ENCODE measurements around the gene SELENON. TPM values are rescaled to one million over a fixed set of nuclear protein-coding genes. Genes with fewer than 3 reads are reported as not detected.

SELENON gene
- total RNA-seq, 1 experiment from 2014 or later, result 16.9 TPM

DNA sequence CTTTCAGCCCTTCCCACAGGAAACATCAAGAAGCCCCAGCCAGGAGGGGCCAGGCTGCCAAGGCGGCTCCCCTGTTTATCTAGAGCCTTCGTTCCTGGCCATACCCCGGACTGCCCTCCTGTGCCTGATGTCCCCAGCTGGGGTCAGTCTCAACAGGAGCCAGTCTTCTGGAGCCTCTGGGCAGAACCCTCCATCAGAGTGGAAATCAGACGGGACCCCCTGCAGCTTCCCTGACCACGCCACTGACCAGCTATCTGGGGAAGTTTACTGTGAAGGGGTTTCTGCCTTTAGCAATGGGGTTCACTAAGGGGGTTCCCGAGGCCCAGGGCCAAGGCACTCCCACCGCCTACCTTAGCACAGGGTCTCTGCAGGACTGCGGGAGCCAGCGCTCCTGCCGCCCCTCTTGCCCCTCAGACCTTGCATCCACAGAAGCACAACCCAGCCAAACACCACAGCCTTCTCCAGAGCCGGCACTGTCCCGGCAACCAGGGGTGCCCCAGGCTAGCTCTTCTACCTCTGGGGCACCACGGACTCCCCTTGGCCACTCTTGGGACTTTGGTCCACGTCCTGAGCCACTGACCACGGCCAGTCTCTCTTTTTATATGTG lies 16.2 kb downstream of the SELENON start:
- DNase-seq (ENCODE audit: low read depth), result no peak
- in situ Hi-C loops (cut with HindIII; ENCODE audit: low pct_unique_long_range_greater_than_20kb, low sequenced_read_pairs), result no loop called here

DNA sequence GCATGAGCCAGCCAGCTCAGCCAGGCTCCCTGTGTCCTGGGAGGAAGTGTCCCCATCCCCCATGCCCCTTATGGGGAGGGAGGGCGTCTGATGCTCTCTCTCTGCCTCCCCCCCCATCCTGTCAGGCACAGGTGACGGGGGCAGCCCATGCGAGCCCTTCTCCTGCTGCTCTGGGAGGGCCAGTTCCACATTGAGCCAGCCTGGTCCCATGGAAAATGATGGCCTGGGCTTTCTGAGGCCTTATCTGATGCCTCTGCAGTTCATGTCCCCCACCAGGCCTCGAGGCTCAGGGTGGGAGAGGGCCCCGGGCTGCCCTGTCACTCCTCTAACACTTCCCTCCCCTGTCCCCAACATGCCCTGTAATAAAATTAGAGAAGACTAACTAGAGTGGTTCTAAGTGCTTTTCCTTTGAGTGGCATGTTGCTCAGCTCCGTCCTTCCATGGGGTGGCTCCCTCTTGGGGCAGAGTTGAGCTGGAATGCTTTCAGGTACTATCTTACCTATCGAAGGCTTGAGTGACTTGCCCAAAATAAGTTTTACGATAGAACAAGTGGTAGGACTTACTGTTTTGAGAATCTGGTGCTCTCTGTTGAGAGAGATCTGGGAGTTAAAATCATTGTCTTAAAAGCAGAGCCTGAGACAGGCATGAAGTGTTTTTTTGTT lies 18.0 kb downstream of the SELENON start:
- DNase-seq (ENCODE audit: low read depth), result no peak
- in situ Hi-C loops (cut with HindIII; ENCODE audit: low pct_unique_long_range_greater_than_20kb, low sequenced_read_pairs), result no loop called here

GRCh38 chr1:25818569-25818968 lies 18.6 kb downstream of the SELENON start:
- in situ Hi-C loops (cut with HindIII; ENCODE audit: low pct_unique_long_range_greater_than_20kb, low sequenced_read_pairs), result no loop called here
- no peak for DNase-seq (ENCODE audit: low read depth)

GRCh38 chr1:25819491-25820246 lies 19.7 kb downstream of the SELENON start, which contains the start of gene MTFR1L:
TSS of gene MTFR1L (plus strand) at chr1:25819954. CDS start at chr1:25823105, 3,151 bp downstream.
- DNase-seq (ENCODE audit: low read depth), result peak; percentile 85
- in situ Hi-C loops (cut with HindIII; ENCODE audit: low pct_unique_long_range_greater_than_20kb, low sequenced_read_pairs), result no loop called here

DNA sequence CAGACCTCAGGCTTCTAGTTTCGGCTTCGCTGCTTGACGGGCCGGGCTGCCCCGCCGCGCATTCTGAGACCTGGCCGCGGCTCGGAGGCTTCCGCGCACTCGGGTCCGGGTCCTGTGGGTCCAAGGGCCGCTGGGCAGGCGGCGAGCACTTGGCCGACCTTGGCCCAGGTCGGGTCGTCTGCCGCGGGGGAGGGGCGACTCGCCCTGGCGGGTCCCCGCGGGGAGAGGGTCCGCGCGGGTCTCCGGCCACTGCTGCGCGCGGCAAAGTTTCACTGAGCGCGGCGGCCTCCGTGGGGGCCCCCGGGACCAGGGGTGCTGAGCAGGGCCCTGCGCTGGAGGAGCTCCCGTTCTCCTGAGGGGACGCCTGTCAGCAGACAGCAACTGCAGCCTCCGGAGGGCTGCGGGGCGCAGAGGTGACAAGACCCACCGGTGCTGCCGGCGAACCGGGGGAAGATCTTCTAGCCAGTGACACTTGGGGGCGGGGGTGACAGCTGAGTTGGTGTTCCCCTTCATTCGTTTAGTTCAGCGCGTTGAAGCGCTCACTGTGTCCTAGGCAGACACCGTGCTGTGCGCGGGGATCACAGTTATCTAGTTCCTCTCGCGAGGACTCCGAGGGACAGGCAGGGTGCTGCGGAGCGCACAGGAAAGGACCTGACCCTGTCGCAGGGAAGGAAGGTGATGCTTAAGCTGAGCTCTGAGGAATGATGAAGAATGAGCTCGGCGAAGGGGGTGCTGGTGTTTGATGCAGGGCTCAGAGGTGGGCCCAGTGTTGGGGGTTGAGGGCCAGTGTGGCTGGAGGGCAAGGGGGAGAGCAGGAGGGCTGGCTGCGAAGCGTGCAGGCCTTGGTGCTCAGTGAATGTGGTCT lies 20.5 kb downstream of the SELENON start:
- in situ Hi-C loops (cut with HindIII; ENCODE audit: low pct_unique_long_range_greater_than_20kb, low sequenced_read_pairs), result no loop called here
- DNase-seq (ENCODE audit: low read depth), result peak; percentile 46

- in situ Hi-C loops (cut with HindIII; ENCODE audit: low pct_unique_long_range_greater_than_20kb, low sequenced_read_pairs), result no loop called here
- DNase-seq (ENCODE audit: low read depth), result no peak
Observed at GRCh38 chr1:25821112-25821476, 21.1 kb downstream of the SELENON start.

- peak; percentile 51 for DNase-seq (ENCODE audit: low read depth)
- in situ Hi-C loops (cut with HindIII; ENCODE audit: low pct_unique_long_range_greater_than_20kb, low sequenced_read_pairs), result no loop called here
Observed at GRCh38 chr1:25821630-25822091, 21.7 kb downstream of the SELENON start.

DNA sequence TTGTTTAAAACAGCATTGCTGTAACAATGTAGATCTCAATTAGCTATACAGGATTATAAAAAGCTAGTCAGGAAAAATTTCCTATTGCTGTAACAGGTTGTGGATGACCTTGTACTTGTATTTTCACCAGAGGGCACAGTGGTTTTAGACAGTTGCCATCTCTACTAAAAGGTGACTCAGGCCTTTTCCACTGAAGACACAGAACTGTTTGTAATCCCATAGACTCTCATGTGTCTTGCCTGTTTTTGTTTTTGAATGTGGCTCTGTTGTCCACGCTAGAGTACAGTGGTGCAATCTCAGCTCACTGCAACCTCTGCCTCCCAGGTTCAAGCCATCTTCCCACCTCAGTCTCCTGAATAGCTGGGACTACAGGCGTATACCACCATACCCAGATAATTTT lies 25.6 kb downstream of the SELENON start:
- in situ Hi-C loops (cut with HindIII; ENCODE audit: low pct_unique_long_range_greater_than_20kb, low sequenced_read_pairs), result no loop called here
- DNase-seq (ENCODE audit: low read depth), result no peak

- in situ Hi-C loops (cut with HindIII; ENCODE audit: low pct_unique_long_range_greater_than_20kb, low sequenced_read_pairs), result no loop called here
- DNase-seq (ENCODE audit: low read depth), result no peak
Observed at GRCh38 chr1:25826571-25826970, 26.6 kb downstream of the SELENON start.

GRCh38 chr1:25828491-25828890 lies 28.5 kb downstream of the SELENON start:
- in situ Hi-C loops (cut with HindIII; ENCODE audit: low pct_unique_long_range_greater_than_20kb, low sequenced_read_pairs), result no loop called here

DNA sequence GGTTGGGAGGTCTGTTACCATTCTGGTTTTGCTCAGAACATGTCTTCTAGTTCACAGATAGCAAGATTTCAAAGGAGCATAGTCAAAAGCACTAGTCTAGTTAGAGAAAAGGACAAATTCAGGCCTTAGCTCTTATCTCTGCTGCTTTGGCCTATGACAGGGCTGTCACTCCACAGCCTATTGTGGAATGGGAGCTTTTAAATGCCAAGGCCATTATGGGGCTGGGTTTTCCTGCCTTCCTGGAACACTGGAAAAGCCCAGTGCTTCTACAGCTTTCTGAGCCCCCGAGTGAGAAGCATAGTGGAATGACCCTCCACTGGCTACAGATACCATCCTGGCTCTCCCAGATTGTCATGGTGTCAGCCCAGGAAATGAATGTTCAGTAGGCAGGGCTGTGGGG lies 29.1 kb downstream of the SELENON start:
- in situ Hi-C loops (cut with HindIII; ENCODE audit: low pct_unique_long_range_greater_than_20kb, low sequenced_read_pairs), result no loop called here
- no peak for DNase-seq (ENCODE audit: low read depth)

More at GRCh38 chr1:25828491-25828890, 28.5 kb downstream of the SELENON start:
- DNase-seq (ENCODE audit: low read depth), result no peak

- in situ Hi-C loops (cut with HindIII; ENCODE audit: low pct_unique_long_range_greater_than_20kb, low sequenced_read_pairs), result no loop called here
- no peak for DNase-seq (ENCODE audit: low read depth)
Observed at GRCh38 chr1:25831569-25832196, 31.7 kb downstream of the SELENON start.

- no peak for DNase-seq (ENCODE audit: low read depth)
- in situ Hi-C loops (cut with HindIII; ENCODE audit: low pct_unique_long_range_greater_than_20kb, low sequenced_read_pairs), result no loop called here
Observed at GRCh38 chr1:25832336-25833037, 32.5 kb downstream of the SELENON start.

DNA sequence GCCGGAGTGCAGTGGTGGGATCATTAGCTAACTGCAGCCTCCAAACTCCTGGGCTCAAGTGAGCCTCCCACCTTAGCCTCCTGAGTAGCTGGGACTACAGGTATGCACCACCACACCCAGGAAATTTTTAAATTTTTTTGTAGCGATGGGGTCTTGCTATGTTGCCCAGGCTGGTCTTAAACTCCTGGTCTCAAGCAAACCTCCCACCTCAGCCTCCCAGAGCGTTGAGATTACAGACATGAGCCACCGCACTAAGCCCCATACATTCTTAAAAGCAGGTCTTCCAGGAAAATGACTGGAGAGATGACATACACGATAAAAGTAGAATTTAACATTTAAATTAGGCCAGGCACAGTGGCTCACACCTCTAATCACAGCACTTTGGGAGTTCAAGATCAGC lies 33.2 kb downstream of the SELENON start:
- no peak for DNase-seq (ENCODE audit: low read depth)
- in situ Hi-C loops (cut with HindIII; ENCODE audit: low pct_unique_long_range_greater_than_20kb, low sequenced_read_pairs), result no loop called here

DNA sequence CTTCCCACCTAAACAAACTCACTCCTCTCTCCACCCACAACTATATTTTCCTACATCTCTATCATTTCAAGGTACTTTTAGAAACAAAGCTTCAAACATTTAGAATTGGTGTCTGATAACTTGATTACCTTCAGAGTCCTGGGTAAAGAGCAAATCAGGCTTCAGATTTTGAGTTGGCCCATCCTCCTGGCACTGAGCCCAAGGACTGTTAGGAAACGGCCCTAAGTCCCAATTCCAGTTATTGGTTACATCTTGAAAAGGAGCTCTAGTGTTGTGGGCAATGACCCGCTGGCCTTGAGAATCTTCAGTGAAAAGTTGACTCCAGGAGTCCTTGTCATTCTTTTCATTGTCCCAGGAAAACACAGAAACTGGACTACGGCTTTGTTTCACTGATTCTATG lies 34.9 kb downstream of the SELENON start:
- DNase-seq (ENCODE audit: low read depth), result no peak
- in situ Hi-C loops (cut with HindIII; ENCODE audit: low pct_unique_long_range_greater_than_20kb, low sequenced_read_pairs), result no loop called here

DNA sequence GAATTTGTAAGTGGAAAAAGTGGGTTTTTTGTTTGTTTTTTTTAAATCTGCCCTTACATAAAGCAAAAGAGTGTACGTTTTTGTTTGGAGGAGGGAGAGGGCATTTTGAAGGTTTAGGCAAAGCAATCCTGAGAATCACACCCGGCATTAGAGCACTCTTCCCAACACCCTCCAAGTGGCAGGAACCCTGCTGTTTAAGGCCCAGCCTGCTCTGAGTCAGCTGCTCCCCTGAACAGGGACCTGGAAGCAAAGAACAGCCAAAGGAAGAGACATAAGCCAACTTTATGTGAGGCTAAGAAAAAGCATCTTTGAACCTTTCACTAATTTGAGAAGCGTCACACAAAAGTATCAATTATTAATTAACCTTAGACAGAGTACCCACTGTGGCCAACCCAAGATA lies 36.7 kb downstream of the SELENON start:
- in situ Hi-C loops (cut with HindIII; ENCODE audit: low pct_unique_long_range_greater_than_20kb, low sequenced_read_pairs), result no loop called here
- no peak for DNase-seq (ENCODE audit: low read depth)

DNA sequence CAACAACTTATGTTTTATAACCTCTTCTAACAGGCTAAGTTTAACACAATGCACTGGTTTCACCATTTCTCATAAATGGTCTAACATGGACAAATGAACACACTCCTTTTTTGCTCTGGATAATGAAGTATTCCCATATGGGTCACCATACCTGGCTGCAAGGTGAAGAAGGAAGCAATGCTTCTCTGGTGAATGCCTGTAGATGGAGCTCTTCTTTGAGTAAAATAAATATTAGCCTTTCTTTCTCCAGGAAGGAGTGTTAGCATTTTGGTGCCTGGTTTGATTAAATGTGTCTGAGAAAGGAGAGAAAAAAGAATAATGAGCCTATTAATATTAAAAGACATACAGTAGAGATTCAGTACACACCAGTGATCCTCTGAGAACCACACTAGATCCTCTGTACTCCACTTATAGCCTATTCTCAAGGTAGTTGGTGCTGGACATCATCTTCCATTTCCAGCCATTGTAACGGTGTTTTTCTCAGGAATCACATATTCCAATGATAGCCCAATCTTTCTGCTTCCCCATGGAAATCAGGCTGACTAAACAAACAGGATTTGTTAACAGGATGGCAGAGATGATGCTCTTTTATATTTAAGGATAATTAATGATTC lies 37.4 kb downstream of the SELENON start:
- in situ Hi-C loops (cut with HindIII; ENCODE audit: low pct_unique_long_range_greater_than_20kb, low sequenced_read_pairs), result no loop called here
- peak; percentile 27 for DNase-seq (ENCODE audit: low read depth)
